Loucy (cell line): ENCODE measurements around the gene KRTAP10-4.

Experiments used
- H2AFZ ChIP-seq: fragments of 200-600 bp; sonication (generic); 2 replicates; pipeline ENCODE4 v1.6.0; 2016; ENCODE audit warnings: antibody characterized with exemption, mild to moderate bottlenecking, low read length, moderate library complexity
- H3F3A ChIP-seq: fragments of 200-600 bp; 2 replicates; pipeline ENCODE4 v1.6.0; 2016; ENCODE audit warnings: antibody characterized with exemption, low read depth, mild to moderate bottlenecking
- H3K27me3 ChIP-seq: fragments of 200-600 bp; sonication (generic); 2 replicates; pipeline ENCODE4 v1.6.1; 2014; ENCODE audit warnings: low read length, mild to moderate bottlenecking; ENCODE audit not compliant: insufficient read depth, poor library complexity, severe bottlenecking
- H3K36me3 ChIP-seq: fragments of 200-600 bp; sonication (generic); 2 replicates; pipeline ENCODE4 v1.6.1; 2016; ENCODE audit warnings: low read length; ENCODE audit not compliant: insufficient read depth
- H3K4me1 ChIP-seq: fragments of 200-600 bp; sonication (generic); 2 replicates; pipeline ENCODE4 v1.5.1; 2014; ENCODE audit warnings: low read length, mild to moderate bottlenecking; ENCODE audit not compliant: insufficient read depth, poor library complexity, severe bottlenecking
- H3K4me2 ChIP-seq: fragments of 200-600 bp; sonication (generic); 2 replicates; pipeline ENCODE4 v1.6.0; 2014; ENCODE audit warnings: antibody characterized with exemption, low read length, low read depth, mild to moderate bottlenecking; ENCODE audit not compliant: poor library complexity, severe bottlenecking
- H3K4me3 ChIP-seq: fragments of 200-600 bp; sonication (generic); 2 replicates; pipeline ENCODE4 v1.5.1; 2014; ENCODE audit warnings: low read length, mild to moderate bottlenecking, mixed read lengths; ENCODE audit not compliant: poor library complexity, severe bottlenecking
- H3K79me2 ChIP-seq: fragments of 200-600 bp; sonication (generic); 2 replicates; pipeline ENCODE4 v1.6.1; 2014; ENCODE audit warnings: low read length; ENCODE audit not compliant: insufficient read depth
- H3K9ac ChIP-seq: fragments of 200-600 bp; sonication (generic); 2 replicates; pipeline ENCODE4 v1.6.0; 2014; ENCODE audit warnings: mild to moderate bottlenecking, low read depth, low read length, moderate library complexity; ENCODE audit not compliant: poor library complexity, severe bottlenecking
- H3K9me2 ChIP-seq: fragments of 200-600 bp; sonication (generic); replicated peaks from 2 replicates; pipeline ENCODE4 v1.6.1; 2016; ENCODE audit warnings: low read depth, low read length, mixed read lengths
- H3K9me3 ChIP-seq: fragments of 200-600 bp; sonication (generic); 2 replicates; pipeline ENCODE4 v1.6.1; 2014; ENCODE audit warnings: mild to moderate bottlenecking, antibody characterized with exemption, low read length, low read depth; ENCODE audit not compliant: insufficient read depth
- H4K20me1 ChIP-seq: fragments of 200-600 bp; sonication (generic); 2 replicates; pipeline ENCODE4 v1.6.0; 2014; ENCODE audit warnings: antibody characterized with exemption, low read length, mild to moderate bottlenecking; ENCODE audit not compliant: insufficient read depth, poor library complexity, severe bottlenecking
- CTCF ChIP-seq: fragments of 200-600 bp; sonication (generic); conservative IDR thresholded peaks from 2 replicates; pipeline ENCODE4 v1.5.1; 2014; ENCODE audit warnings: mild to moderate bottlenecking, antibody characterized with exemption, low read length
- EZH2phosphoT487 ChIP-seq: fragments of 200-600 bp; IDR thresholded peaks from 2 replicates; pipeline ENCODE4 v1.6.1; 2018; ENCODE audit warnings: antibody characterized with exemption, mild to moderate bottlenecking, moderate library complexity, borderline replicate concordance

The KRTAP10-4 gene

GRCh38 chr21:44558695-44559094 lies 14.8 kb upstream of the KRTAP10-4 start, which contains the start of gene KRTAP10-3:
Gene KRTAP10-3, minus strand, starts transcription at chr21:44558795. Its CDS starts 80 bp downstream, at chr21:44558715.
- H4K20me1 ChIP-seq = no peaks in the 10 kb centered on the region
- H3K9ac ChIP-seq = no peak within 1 kb of the TSS
- no peaks in the 10 kb centered on the region for H3K36me3 ChIP-seq
- no peak within 1 kb of the TSS for H3K4me2 ChIP-seq
- no peak within 1 kb of the TSS for H3K4me3 ChIP-seq
- H3K9me3 ChIP-seq = peaks cover 3% of the 10 kb centered on the region; the same call in 1 of the 2 replicates
- H3K4me1 ChIP-seq = no peaks in the 10 kb centered on the region
- H3K27me3 ChIP-seq = no peaks in the 10 kb centered on the region
- H3F3A ChIP-seq = no peaks in the 10 kb centered on the region
- H3K9me2 ChIP-seq = no peaks in the 10 kb centered on the region
- TF ChIP-seq EZH2phosphoT487 (no peak), CTCF (no peak)
- H2AFZ ChIP-seq = no peak within 1 kb of the TSS
- no peaks in the 10 kb centered on the region for H3K79me2 ChIP-seq

GRCh38 chr21:44564099-44564498 lies 9.4 kb upstream of the KRTAP10-4 start:
- no peak for TF ChIP-seq CTCF
- H3K4me2 ChIP-seq = no peak overlapping the region
- H3K27me3 ChIP-seq = no peaks in the 10 kb centered on the region
- H3K79me2 ChIP-seq = no peaks in the 10 kb centered on the region
- peaks cover 3% of the 10 kb centered on the region; the same call in 1 of the 2 replicates for H3K9me3 ChIP-seq
- H3K4me3 ChIP-seq = no peak overlapping the region
- H3K36me3 ChIP-seq = no peaks in the 10 kb centered on the region
- no peaks in the 10 kb centered on the region for H3K9me2 ChIP-seq
- H4K20me1 ChIP-seq = no peaks in the 10 kb centered on the region
- H2AFZ ChIP-seq = no peak overlapping the region
- no peaks in the 10 kb centered on the region for H3K4me1 ChIP-seq
- no peaks in the 10 kb centered on the region for H3F3A ChIP-seq
- H3K9ac ChIP-seq = no peak overlapping the region

GRCh38 chr21:44564886-44565598 lies 8.5 kb upstream of the KRTAP10-4 start:
- Histone ChIP-seq H3F3A (no peaks in the 10 kb centered on the region), H3K4me1 (no peaks in the 10 kb centered on the region), H3K9me2 (no peaks in the 10 kb centered on the region), H3K36me3 (no peaks in the 10 kb centered on the region), H3K4me2 (no peak overlapping the region), H3K27me3 (no peaks in the 10 kb centered on the region), H4K20me1 (no peaks in the 10 kb centered on the region), H3K9ac (no peak overlapping the region), H3K79me2 (no peaks in the 10 kb centered on the region), H3K4me3 (no peak overlapping the region), H3K9me3 (peaks cover 3% of the 10 kb centered on the region; the same call in 1 of the 2 replicates), H2AFZ (no peak overlapping the region)
- TF ChIP-seq CTCF = no peak
